Body of pancreas (tissue), 4 donors: Measurements from ENCODE around the gene LRRC23. TPM values are rescaled to one million over a fixed set of nuclear protein-coding genes. Genes with fewer than 3 reads are reported as not detected.
"Not testable (repeated sequence)": the region's sequence is repeated elsewhere in the genome, so short reads cannot be mapped to it uniquely, and the experiment has no call there.

Source experiments
- ATAC-seq: fragments of 150-250 bp; one replicate; pipeline ENCODE4 v1.9.1; 2016
- DNase-seq, 4 donors: peaks; one replicate each; pipeline ENCODE4 v3.0.0-alpha.2; 2019
- H3K27ac ChIP-seq, 4 donors: fragments of 200-600 bp; sonication (generic); 1 replicate in 3 of 4; 2 replicates in 1 of 4; pipeline versions ENCODE4 v1.5.1 to v1.6.1; 2016 to 2019; ENCODE audit warnings: mild to moderate bottlenecking in 1 of 4, mixed read lengths in 1 of 4, moderate library complexity in 1 of 4
- H3K27me3 ChIP-seq, 2 donors: fragments of 200-600 bp; sonication (generic); one replicate each; pipeline ENCODE4 v1.6.0; 2016; ENCODE audit warnings: mild to moderate bottlenecking in 1 of 2
- H3K36me3 ChIP-seq, 2 donors: fragments of 200-600 bp; sonication (generic); replicated peaks in 1 of 2; 2 replicates each; pipeline ENCODE4 v1.5.1; 2016; ENCODE audit warnings: low read depth in 2 of 2; ENCODE audit not compliant: insufficient read depth in 1 of 2
- H3K4me1 ChIP-seq: fragments of 200-600 bp; sonication (generic); one replicate; pipeline ENCODE4 v1.6.0; 2016
- H3K4me3 ChIP-seq, 2 donors: fragments of 200-600 bp; sonication (generic); 1 replicate in 1 of 2; 2 replicates in 1 of 2; pipeline ENCODE4 v1.5.1; 2016 to 2019
- H3K9me3 ChIP-seq, 3 donors: fragments of 200-600 bp; sonication (generic); 1 replicate in 2 of 3; 2 replicates in 1 of 3; pipeline ENCODE4 v1.5.1; 2016
- POLR2A ChIP-seq, 3 donors: fragments of 450-650 bp; IDR thresholded peaks; one replicate each; pipeline ENCODE4 v1.6.1; 2016; ENCODE audit warnings: antibody characterized with exemption in 3 of 3, mild to moderate bottlenecking in 2 of 3
- WGBS, 2 donors: methylation state at CpG; one replicate each; pipeline ENCODE4 v1.1.5; 2017; 5-methylcytosine and 5-hydroxymethylcytosine counted together
- intact Hi-C: fragments of 100-400 bp; cut with DNase I; formaldehyde crosslinking; loops from one replicate; pipeline ENCODE4 v1.15.1; 2023
- total RNA-seq, 2 donors: library from RNA; depleted of rRNA; stranded (reverse); fragments of >200 nt; gene quantifications; one replicate each; pipeline ENCODE4 v1.1.0, GENCODE V29; 2016
- TF ChIP-seq, protein P1 (sequence below), 7 experiments: fragments of 450-650 bp in 4 of 7; fragments of 200-600 bp in 3 of 7; sonication (generic) in 3 of 7; IDR thresholded peaks; one replicate each; pipeline ENCODE4 v1.5.1; 2016 to 2019; ENCODE audit warnings: antibody characterized with exemption in 7 of 7

Gene LRRC23
- total RNA-seq, 2 donors from 2014 or later, result 7.0 to 21.1 TPM

DNA sequence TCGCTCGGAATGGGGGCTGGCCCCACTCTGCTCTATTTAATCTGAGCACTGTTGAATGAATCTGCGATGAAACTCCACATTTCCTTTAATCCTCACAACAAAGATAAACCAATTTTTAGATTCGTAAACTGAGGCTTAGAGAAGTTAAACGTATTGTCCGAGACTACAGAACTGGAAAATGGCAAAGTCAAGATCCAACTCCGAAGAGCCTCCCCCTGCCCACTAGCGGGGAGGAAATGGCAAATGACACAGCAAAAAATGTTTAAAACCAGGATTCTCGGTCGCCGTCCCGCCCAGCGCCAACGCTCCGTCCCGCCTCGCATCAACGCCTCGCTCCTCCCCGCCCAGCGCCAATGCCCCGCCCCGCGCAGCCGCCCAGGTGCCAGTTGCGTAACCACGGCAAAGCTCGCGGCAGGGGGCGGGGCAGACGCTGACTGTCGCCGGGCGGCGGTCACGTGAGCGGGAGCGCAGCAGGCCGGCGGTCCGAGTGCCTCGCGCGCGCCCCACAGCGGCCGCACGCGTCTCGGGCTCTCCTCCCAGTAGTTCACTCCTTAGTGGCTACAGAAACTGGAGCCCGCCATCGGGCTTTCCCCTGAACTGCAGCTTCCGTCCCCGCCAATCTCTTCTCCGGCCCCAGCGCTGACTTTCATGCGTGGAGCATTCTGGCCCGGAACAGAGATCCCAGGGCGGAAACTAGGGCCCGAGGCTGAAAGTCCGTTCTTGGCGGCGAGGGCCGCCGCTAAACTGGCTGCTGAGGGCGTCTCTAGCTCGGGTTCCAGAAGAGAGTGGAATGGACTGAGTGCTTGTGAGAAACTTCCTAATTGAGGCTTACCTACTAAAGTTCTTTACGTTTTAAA is 13.6 kb upstream of the LRRC23 start:
- H3K4me3 ChIP-seq, result no peak overlapping the region
- 0 to 1% methylated on average over 28 to 68 of the region's 68 CpGs for WGBS, 2 donors
- DNase-seq, result peak; percentile 98 to 99 (median 99)
- TF ChIP-seq, protein P1, sequence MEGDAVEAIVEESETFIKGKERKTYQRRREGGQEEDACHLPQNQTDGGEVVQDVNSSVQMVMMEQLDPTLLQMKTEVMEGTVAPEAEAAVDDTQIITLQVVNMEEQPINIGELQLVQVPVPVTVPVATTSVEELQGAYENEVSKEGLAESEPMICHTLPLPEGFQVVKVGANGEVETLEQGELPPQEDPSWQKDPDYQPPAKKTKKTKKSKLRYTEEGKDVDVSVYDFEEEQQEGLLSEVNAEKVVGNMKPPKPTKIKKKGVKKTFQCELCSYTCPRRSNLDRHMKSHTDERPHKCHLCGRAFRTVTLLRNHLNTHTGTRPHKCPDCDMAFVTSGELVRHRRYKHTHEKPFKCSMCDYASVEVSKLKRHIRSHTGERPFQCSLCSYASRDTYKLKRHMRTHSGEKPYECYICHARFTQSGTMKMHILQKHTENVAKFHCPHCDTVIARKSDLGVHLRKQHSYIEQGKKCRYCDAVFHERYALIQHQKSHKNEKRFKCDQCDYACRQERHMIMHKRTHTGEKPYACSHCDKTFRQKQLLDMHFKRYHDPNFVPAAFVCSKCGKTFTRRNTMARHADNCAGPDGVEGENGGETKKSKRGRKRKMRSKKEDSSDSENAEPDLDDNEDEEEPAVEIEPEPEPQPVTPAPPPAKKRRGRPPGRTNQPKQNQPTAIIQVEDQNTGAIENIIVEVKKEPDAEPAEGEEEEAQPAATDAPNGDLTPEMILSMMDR (IDR thresholded peaks at IDR 0.05), result peak; percentile 83 to 99 (median 93)
- peak; percentile 46 to 80 (median 70) for TF ChIP-seq POLR2A (IDR thresholded peaks at IDR 0.05)
- H3K4me1 ChIP-seq, result peaks cover 10% of the 10 kb centered on the region
- intact Hi-C loops, result no loop called here
- H3K9me3 ChIP-seq, result no peaks in the 10 kb centered on the region
- H3K27me3 ChIP-seq, result no peaks in the 10 kb centered on the region
- no peaks in the 10 kb centered on the region for H3K36me3 ChIP-seq
- peak overlapping the region; percentile 74 to 95 (median 84) for H3K27ac ChIP-seq
- peak; percentile 96 for ATAC-seq

DNA sequence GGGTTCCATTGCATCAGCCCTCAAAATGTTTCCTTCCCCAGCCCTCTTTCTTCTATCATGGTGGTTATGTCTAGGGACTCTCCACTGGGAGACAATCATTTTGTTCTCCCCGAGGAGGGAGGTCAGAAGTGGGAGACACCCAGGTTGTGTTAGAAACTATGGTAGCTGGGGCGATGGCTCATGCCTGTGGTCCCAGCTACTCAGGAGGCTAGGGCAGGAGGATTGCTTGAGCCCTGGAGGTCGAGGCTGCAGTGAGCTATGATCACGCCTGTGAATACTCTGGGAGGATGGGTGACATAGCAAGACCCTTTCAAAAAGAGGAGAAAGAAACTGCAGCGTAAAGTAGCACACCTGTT is 13.0 kb upstream of the LRRC23 start:
- Histone ChIP-seq H3K27ac (peak overlapping the region; percentile 74 to 95 (median 84)), H3K9me3 (no peaks in the 10 kb centered on the region), H3K4me1 (peaks cover 10% of the 10 kb centered on the region), H3K4me3 (no peak overlapping the region), H3K36me3 (no peaks in the 10 kb centered on the region), H3K27me3 (no peaks in the 10 kb centered on the region)
- no peak for TF ChIP-seq POLR2A (IDR thresholded peaks at IDR 0.05)
- TF ChIP-seq, protein P1 (IDR thresholded peaks at IDR 0.05), result no peak
- DNase-seq, result no peak
- intact Hi-C loops, result no loop called here
- ATAC-seq, result peak; percentile 1
- WGBS, 2 donors, result 75 to 76% methylated on average over 5 of the region's 5 CpGs

DNA sequence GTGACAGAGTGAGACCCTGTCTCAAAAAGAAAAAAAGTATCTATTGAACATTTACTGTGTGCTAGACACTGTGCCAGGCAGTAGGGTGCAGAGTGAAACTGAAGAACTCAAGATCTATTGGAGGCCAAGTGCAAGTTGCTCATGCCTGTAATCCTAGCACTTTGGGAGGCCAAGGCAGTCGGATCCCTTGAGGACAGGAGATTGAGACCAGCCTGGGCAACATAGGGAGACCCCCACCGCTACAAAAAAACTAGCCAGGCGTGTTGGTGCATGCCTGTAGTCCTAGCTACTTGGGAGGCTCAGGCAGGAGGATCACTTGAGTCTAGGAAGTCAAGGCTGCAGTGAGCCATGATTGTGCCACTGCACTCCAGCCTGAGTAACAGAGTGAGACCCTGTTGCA is 11.9 kb upstream of the LRRC23 start:
- intact Hi-C loops, H3K9me3 ChIP-seq, H3K27ac ChIP-seq, ATAC-seq, H3K36me3 ChIP-seq, H3K27me3 ChIP-seq, H3K4me3 ChIP-seq, H3K4me1 ChIP-seq, DNase-seq: not testable (repeated sequence)
- WGBS, 2 donors, result 76 to 90% methylated on average over 3 of the region's 3 CpGs

DNA sequence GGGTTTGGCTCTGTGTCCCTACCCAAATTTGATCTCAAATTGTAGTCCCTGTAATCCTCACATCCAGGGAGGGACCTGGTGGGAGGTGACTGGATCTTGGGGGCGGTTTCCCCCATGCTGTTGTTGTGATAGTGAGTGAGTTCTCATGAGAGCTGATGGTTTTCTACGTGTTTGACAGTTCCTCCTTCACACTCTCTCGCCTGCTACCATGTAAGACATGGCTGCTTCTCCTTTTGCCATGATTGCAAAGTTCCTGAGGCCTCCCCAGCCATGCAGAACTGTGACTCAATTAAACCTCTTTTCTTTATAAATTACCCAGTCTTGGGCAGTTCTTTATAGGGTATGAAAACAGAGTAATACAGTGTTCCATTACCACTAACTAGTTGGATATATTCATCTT is 10.3 kb upstream of the LRRC23 start:
- 59 to 78% methylated on average over 3 of the region's 3 CpGs for WGBS, 2 donors
- no peak for DNase-seq
- H3K27ac ChIP-seq, result no peak overlapping the region
- no peaks in the 10 kb centered on the region for H3K9me3 ChIP-seq
- H3K27me3 ChIP-seq, result no peaks in the 10 kb centered on the region
- H3K4me1 ChIP-seq, result peaks cover 13% of the 10 kb centered on the region
- ATAC-seq, result no peak
- TF ChIP-seq POLR2A (IDR thresholded peaks at IDR 0.05), result no peak
- TF ChIP-seq, protein P1 (IDR thresholded peaks at IDR 0.05), result no peak
- H3K4me3 ChIP-seq, result no peak overlapping the region
- intact Hi-C loops, result no loop called here
- H3K36me3 ChIP-seq, result no peaks in the 10 kb centered on the region

DNA sequence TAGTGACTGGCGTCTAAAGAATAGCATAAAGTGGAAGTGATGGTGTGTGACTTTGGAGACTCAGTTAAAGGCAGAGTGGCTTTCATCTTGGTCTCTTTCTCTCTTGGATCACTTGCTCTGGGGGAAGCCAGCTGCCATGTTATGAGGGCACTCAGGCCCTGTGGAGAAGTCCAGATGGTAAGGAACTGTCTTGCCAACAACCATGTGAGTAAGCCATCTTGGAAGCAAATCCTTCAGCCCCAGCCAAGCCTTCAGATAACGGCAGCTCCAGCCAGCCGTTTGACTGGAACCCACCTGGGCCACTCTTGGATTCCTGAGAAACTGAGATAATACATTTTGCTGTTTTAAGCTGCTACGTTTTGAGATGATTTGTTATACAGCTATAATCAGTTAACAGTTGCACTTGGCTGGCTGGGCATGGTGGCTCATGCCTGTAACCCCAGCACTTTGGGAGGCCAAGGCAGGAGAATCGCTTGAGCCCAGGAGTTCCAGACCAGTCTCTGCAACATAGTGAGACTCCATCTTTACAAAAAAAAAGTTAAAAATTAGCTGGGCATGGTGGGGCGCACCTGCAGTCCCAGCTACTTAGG is 7.7 kb upstream of the LRRC23 start:
- Histone ChIP-seq H3K4me1 (peaks cover 15% of the 10 kb centered on the region), H3K36me3 (no peaks in the 10 kb centered on the region), H3K27me3 (no peaks in the 10 kb centered on the region), H3K27ac (no peak overlapping the region), H3K4me3 (no peak overlapping the region), H3K9me3 (no peaks in the 10 kb centered on the region)
- WGBS, 2 donors, result 62 to 67% methylated on average over 6 of the region's 6 CpGs
- intact Hi-C loops, result no loop called here
- DNase-seq (peak in 2 of 4 donors; percentile 21 to 63), ATAC-seq (peak; percentile 23)
- TF ChIP-seq POLR2A (IDR thresholded peaks at IDR 0.05), result no peak
- TF ChIP-seq, protein P1 (IDR thresholded peaks at IDR 0.05), result no peak
